ENCODE measurements around the gene FABP2.

- no peak for TF ChIP-seq CTCF (IDR thresholded peaks at IDR 0.05)
- TF ChIP-seq POLR2A (IDR thresholded peaks at IDR 0.05) = no peak
- no peak for TF ChIP-seq POLR2AphosphoS5 (IDR thresholded peaks at IDR 0.05)
- TF ChIP-seq EP300 (IDR thresholded peaks at IDR 0.05) = no peak
These were observed 40.5 kb downstream of the FABP2 start for GRCh38 chr4:119281393-119281792.
